GM21381 (cell line): ENCODE data around the gene IKZF2.

Experiments
- ATAC-seq: cut with Tn5 transposase; IDR thresholded peaks from one replicate; pipeline ENCODE4 v1.9.1; 2021; ENCODE audit warnings: mild to moderate bottlenecking, moderate library complexity; ENCODE audit not compliant: unreplicated experiment

IKZF2 gene

DNA sequence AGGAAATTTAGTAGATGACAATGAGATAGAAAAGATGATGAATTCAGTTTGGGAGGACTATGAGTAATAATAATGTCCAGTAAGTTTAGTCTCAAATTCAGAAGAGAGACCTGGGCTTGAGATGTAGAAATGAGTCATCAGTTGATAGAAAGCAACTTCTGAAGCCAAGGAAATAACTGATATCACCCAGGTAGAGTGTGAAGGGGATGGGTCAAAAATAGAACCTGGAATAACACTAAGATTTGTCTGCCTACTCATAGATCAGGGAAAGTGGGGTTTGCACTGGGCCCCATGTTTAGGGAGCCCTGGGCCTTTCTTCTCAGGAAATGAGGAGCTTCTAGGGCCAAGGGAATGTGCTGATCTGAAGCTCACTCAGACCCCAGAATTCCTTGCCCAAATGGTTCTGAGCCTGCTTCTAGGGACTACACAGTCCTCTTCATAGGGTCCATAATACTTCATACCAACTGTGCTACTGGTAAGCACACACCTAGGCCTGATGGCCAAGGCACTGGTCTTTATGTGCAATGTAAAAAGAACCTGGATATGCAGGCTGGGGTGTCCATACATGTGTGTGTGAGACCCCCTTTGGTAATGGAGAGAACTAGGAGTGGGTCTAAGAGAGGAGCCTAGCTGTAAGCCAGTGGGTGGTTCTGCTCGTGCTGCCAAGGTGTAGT is 141.2 kb downstream of the IKZF2 start:
- ATAC-seq: no peak

DNA sequence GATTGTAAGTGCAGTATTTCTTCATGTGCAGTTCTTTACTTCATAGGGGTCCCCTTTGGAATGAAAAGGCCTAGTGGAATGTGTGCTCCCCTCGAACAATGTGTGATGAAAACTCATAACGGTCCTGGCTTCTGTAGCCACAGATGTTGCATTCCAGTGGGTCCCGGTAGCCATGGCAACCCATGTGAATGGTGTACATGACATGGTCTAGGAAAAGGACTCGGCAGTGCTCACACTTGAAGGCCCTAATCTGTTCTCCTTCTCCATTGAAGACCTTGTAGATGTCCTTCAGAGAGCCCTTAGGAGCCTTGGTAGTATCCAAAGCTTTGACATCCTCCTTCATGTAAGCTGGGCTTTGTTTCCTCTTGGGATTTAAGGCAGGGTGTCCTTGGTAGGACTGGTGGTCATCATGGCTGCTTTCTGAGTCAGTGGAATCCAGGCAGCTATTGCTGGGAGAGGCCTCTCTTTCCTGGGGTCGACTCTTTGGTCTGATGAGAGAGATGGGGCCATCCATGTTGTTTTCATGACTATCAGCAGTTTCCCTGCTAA is 144.0 kb downstream of the IKZF2 start:
- no peak for ATAC-seq

DNA sequence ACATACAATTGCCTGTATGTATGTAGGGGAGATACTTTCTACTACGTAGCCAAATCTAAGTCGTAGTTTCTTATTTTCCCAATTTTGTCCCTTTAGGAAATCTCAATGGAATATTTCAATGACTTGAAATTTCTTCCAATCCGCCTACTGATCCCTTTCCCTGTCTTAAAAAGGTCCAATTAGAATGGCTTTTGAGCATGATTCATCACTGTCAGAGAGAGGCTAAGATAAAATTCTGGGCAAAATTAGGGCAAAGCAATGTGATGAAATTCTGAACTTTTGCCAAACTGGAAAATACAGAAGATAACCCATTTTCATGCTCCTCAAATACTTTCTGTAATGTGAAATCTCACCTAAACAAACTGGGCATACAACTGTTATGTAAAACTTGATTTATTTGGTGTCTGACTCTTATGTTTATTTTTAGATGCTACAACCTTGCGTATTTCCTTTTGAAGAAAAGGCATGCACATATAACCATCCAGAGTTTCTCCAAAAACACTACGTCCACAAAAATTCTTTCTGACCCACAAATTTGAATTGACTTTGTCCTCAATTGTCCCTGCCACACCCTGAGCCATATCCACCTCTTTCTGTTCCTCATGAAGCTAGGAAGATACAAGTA is 147.1 kb downstream of the IKZF2 start:
- no peak for ATAC-seq

DNA sequence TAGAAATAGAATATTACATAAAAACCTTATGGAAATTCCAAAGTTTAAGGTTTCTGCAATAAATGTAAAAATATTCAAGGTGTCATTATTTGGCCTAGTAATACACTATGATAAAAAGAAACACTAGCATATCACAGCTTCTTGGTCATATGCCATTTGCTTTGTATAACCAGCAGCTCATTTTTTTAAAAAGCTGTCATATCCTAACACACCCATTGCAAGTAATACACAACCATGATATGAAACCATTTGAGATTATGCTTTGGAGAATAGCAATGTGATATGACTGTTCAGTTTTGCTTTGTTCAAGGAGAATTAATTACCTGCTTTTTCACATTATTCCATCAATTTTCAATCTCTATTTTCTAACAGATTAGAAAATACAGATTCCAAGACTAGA is 149.0 kb downstream of the IKZF2 start:
- no peak for ATAC-seq

DNA sequence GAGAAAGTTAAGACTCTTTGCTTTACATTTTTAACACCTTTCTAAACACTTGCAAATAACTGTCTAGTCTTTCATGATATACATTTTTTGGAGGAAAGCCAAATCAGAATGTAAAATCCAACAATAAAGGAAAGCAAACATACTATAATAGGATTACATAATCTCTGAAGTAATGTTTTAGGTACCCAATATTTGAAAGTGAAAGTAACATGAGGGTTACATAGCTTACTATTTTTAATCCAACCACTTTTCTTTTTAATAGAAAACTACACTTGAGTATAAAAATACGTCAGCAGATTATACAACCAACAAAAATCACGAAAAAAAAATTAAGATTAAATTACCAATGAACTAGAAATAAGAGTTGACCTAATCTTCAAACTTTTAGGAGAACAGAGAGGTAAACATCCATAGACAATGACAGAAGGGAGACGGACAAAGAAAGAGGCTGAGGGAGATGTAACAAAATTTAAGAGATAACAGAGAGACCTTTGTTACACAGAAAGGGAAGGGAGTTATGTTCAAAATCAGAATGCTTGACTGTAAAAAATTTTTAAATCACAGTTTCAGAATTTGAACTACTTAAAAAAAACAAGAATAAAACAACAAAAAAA is 150.0 kb downstream of the IKZF2 start:
- ATAC-seq: no peak

DNA sequence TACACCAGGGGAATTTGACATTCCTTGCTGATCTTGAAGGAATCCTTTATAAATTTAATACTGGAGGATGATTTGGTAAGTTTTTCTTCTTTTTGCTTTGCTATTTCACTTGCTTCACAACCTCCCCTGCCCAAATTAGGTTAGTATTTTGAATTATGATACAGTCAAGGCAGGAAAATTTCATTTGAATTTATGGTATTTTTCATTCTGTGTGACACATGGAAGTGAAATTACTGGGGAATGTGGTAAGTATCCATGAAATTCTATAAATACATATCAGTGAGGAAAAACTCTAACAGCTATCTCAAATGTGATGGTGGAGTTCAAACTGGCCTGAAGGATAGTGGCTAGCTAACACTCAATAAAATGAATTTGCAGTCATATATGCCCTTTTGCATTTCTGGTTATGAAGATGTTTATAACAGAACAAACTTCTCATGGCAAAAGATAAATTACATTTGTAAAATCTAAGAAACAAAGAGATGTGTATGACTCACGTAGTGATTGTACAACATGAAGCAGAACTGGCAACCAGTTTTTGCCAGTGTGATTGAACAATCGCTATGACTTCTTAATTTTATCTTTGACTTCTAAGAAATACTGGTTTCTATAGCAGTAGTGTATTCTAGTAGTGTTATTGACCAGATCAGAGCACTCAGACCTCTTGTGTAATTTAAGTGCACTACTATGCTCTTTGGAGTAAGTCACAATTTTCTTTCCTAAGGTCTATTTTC is 152.6 kb downstream of the IKZF2 start:
- no peak for ATAC-seq

DNA sequence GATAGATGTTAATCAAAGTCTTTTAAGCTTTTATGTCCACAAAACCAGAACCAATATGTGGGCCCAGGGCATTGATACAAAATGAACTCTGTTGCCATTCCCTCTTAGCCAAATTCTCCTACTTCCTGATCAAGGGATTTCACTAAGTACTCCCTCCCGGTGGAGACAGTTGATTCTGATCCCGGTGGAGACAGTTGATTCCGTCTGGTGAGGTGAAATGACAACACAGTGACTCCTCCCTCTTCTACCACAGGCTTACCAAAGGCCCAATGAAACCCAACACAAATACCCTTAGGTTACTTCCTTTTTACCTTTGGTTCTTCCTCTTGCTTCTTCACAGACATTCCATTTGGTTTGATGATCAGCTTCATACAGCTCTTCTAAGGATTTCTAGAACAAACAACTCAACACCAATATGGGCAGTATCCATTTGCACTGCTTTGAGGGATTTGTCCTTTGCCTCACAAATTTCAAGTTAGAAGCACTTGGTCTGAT is 153.8 kb downstream of the IKZF2 start:
- ATAC-seq: no peak

DNA sequence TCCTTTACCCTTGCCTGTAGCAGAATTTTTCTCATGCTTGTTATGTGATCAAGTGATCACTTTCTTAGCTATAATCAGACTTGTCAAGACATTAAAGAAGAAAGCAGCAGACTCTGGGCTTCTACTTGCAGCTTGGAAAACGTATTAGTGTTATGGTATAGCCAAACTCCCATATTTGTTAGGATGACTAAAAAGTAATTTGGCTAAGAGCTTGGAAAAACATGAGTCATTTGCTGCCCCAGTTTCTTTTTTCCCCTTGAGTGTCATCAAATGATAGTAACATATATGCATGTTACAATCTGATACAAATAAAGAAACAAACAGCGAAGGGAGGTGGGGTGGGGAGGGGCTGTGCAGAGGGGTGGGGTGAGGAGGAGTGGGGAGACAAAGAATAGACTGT is 155.5 kb downstream of the IKZF2 start:
- ATAC-seq: no peak

DNA sequence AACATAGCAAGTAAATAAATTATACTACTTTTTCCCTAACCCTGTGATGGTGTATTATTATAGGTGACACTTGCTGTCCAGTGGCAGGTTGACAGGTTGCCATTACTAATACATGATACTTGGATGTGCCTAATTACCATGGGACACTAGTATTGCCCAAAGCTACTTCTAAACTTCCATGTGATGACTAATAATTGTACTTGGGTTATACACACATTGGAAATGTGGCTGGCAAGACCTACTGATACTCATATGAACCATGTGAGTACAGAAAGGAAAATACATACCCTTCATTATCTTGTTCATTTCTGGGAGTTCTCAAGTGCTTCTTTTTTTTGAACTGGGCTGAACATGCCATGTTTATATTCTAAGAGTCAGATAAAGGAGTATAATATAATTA is 156.4 kb downstream of the IKZF2 start:
- ATAC-seq: no peak

DNA sequence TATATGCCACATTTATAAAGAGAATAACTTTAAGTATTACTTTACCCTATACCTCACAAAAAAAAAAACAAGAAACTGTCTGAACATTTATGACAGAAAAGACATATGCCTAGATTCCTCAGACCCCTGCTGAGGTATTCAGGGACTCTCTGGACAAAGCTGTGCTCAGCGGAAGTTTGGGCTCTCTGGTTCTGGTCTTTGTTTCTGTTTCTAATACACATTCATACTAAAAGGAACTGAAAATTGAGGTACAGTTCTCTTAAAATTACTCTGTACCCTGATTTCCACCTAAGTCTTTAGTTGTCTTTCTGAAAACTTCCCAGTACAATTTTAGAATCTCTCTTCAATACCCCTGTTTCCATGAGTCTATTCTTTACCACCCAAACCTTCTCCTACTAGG is 160.3 kb downstream of the IKZF2 start:
- ATAC-seq: no peak

DNA sequence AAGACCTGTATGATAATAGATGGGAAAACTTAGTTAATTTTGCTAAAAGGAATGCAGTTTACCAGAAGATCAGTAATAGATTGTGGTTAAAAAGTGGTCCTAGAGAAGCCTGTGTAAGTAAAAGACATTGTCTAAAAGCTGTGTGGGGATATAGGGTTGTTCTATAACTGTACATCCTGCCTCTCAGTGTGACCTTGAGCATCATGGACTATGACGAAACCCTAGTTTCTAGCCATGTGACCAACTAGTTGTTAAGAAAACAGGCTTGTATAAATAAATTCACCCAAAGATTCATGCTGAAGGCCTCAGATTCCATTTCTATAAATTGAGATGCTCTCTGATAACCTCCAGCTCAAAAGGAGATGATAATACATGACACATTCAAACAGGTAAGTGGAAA is 160.7 kb downstream of the IKZF2 start:
- ATAC-seq: no peak

DNA sequence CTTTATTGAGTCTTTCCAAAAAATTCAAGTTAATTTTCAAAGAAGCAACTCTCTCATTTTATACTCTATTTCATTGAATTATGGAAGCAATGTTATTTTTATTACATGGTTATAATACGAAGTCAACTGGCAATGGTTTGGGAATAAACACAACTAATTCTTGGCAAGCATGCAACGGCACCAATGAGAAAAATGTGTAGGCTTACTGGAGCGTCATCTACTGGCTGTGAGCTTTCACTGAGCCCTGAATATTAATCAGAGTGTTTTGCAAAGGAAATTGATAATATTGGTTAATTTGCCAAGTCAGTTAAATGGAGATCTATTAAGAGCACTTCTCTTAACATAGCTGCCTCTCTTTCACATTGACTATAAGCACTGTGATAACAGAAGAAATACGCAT is 163.9 kb downstream of the IKZF2 start:
- no peak for ATAC-seq

DNA sequence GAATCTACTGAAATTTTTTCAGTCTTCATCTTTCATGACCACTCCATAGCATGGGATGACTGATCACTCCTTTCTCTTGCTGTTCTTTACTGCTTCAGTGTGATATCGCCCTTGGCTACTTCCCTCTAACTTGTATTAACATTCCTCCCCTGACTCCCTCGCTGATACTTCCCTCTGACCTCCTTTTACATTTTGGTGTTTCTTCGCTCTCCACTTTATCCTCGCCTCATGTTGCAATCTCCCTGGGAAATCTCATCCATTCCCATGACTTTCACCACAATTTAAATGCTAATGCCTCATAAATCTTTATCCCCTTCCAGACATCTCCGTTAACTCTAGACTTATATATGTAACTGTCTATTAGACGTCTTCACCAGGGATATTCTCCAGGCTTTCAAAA is 167.3 kb downstream of the IKZF2 start:
- no peak for ATAC-seq

DNA sequence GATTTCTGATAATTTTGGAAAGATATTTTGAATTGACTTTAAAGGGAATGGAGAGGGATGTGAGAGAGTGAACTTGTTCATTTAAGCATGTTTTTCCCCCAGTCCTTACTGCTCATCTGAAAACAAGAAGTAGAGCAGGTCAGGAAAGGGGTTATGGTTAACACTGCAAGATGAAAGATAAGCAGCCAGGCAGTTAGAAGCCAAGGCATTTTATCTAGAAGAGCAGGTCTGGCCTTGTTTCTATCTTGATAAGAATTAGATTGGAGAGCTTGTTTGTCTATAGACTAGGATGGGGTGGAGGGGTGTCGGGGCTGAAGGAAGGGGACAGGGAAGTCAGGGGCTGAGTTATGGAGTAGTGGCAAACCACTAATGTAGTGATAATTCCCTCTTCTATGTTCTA is 171.6 kb downstream of the IKZF2 start:
- ATAC-seq: no peak

DNA sequence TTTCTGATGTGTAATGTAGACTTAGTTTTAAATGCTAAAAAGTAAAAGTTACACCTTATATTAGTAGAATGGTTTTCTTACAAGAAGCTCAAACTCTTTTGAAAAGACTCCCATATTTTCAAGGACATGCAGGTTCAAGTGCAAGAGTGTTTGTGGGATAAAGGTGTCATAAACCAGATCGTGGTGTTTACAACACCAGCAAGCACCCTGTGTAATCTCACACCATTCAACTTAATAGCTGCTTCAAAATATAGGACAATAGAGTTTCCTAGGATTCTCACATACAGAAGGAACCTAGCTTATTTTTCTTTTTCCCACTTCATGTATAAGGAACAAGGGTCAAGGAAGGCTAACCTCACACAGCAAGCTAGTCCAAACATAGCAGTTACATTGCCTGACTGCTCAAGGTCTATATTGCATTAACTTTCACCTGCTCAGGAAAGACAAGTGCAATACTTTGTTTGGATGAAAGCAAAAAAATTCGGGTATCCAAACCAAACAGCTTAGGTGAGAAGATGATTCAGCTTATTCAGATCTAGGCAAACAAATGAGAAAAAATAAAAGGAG is 172.3 kb downstream of the IKZF2 start:
- no peak for ATAC-seq

DNA sequence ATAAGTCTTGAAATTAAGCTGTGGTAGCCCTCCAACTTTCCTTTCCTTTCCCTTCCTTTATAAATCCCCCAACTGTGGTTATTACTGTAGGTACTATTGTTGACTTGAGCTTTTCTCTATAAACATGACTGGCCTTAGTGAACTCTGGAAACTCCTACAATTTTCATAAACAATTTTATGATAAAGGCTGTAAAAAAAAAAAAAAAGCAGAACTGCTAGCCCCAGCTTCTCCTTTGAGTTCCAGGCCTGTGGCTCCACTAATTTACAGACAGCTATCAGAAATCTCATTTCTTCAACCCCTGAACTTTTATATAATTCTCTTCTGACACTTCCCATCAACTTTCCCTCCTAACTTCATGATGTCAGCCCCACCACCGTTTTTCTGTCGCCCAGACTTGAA is 174.3 kb downstream of the IKZF2 start:
- ATAC-seq: no peak

DNA sequence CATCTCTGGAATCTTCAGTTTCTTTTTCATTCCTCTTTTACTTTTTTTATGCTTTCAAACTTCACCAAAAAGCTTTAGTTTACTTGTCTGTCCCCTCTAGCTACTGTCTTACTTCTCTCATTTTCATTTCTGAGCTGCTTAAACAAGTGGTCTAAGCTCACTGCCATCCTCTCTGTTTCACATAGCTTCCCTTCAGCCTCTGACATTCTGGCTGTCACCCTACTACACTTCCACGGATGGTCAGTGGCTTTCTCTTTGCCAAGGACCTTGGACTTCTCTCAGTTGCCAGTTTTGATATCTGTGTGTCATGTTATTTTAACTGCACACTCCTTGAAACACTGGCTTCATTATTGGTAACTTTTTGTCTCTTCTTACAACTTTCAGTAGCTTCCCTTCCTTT is 176.1 kb downstream of the IKZF2 start:
- ATAC-seq: no peak

DNA sequence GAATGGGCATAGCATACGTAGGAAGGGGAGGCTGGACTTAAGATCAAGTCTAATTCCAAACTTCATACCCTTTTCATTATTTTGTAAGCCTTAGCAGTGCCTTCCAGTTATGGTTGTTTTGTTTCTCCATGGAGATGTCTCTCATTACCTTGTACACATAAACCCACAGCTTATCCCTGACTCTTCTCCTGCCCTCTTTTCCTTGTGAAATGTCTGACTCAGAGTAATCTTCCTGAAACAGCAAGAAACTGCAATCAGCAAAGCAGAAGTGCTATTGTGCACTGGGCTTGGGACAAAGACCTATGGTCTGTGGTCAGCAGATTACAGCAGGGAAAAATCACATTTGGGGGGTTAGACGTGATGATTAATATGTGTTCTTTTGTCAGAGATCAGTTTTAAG is 176.7 kb downstream of the IKZF2 start:
- ATAC-seq: no peak

DNA sequence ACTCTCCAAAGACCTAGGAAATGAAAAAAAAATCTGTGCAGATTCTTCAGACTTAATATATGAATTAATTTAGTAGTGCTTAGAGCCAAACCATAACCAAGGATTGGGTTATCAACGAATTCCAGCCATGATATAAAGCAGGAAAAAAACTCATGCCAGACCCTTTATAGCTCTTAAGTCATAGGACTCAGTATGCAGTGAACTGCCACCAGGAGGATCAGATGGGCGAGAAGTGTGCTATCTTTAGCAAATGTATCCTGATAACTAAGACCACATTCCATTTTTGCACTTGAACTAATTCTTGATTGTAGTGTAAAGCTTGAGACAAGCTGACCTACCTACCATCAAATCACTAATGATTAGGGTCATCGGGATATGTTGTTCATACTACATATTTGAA is 178.1 kb downstream of the IKZF2 start:
- no peak for ATAC-seq

DNA sequence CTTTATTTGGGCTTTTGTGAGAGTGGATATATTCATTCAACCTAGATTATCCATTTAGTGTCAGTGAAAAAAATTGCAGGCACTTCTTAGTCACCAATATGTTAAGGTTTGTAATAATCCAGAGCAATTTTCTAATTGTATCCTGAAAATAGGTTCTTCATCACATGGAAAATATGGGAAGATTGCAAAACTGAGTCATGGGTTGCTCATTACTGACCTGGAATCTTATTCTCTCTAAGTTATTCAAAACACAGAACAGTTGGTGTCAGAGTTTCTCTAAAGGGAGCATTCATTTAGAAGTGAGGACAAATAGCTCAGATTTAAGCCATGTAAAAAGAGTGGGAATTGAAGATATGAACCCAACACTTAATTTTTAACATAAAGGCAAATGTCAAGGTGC is 181.3 kb downstream of the IKZF2 start:
- no peak for ATAC-seq
